Fibroblast of villous mesenchyme (primary cell): Measurements from ENCODE around the gene SLC24A2. TPM values are rescaled to one million over a fixed set of nuclear protein-coding genes. Genes with fewer than 3 reads are reported as not detected.

Experiments
- DNase-seq: peaks from one replicate; pipeline ENCODE4 v3.0.0-alpha.2; 2010; ENCODE audit warnings: low read depth
- H3K4me3 ChIP-seq: 2 replicates; pipeline ENCODE4 v1.5.1; 2011; ENCODE audit warnings: low read depth, mild to moderate bottlenecking, low read length
- total RNA-seq: library from RNA; depleted of rRNA; stranded (reverse); fragments of >200 nt; gene quantifications from 2 replicates; pipeline ENCODE4 v1.2.3, GENCODE V29; 2012
- TF ChIP-seq, protein P1 (sequence below): IDR thresholded peaks from 2 replicates; pipeline ENCODE4 v1.5.1; 2012; ENCODE audit warnings: low read depth, mild to moderate bottlenecking, low read length; ENCODE audit not compliant: insufficient read depth

SLC24A2 gene
- total RNA-seq, 1 donor, result not detected

DNA sequence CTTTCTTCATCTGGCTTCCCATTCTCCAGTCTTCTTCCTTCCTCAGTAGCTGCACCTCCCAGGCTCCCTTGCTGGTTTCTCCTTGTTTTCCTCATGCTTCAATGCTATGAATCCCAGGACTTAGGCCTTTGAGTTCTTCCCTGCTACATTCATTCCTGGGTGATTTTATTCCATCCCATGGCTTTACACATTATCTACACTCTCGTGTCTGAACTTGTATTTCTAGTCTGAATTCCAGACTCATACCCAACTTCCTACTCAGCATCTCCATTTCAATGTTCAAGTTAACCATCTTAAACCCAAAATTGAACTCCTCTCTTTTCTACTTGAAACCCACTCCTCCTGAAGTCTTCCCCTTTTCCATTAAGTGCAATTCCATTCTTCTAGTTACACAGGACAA, 20.0 kb downstream of the SLC24A2 start:
- no peak for DNase-seq
- TF ChIP-seq, protein P1, sequence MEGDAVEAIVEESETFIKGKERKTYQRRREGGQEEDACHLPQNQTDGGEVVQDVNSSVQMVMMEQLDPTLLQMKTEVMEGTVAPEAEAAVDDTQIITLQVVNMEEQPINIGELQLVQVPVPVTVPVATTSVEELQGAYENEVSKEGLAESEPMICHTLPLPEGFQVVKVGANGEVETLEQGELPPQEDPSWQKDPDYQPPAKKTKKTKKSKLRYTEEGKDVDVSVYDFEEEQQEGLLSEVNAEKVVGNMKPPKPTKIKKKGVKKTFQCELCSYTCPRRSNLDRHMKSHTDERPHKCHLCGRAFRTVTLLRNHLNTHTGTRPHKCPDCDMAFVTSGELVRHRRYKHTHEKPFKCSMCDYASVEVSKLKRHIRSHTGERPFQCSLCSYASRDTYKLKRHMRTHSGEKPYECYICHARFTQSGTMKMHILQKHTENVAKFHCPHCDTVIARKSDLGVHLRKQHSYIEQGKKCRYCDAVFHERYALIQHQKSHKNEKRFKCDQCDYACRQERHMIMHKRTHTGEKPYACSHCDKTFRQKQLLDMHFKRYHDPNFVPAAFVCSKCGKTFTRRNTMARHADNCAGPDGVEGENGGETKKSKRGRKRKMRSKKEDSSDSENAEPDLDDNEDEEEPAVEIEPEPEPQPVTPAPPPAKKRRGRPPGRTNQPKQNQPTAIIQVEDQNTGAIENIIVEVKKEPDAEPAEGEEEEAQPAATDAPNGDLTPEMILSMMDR, result no peak

DNA sequence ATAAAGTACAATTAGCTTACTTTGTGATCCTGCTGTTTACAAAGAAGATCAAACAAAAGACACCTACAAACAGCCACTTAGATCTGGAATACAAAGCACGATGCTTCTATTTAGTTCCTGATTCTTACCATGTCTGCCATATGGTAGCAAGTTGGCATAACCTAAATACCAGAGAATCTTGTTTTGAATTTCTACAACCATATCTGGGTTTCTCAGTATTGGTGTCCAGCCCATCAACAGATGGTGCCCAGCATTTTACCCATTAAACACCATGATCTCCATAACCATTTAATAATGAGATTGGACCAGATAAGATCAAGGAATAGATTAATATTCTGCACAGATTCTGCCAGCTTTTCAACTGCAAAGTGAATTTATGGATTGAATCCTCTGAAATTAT, 29.8 kb downstream of the SLC24A2 start:
- TF ChIP-seq, protein P1, result no peak
- no peak overlapping the region for H3K4me3 ChIP-seq
- no peak for DNase-seq

More for the DNA sequence above, 20.0 kb downstream of the SLC24A2 start:
- H3K4me3 ChIP-seq, result no peak overlapping the region

DNA sequence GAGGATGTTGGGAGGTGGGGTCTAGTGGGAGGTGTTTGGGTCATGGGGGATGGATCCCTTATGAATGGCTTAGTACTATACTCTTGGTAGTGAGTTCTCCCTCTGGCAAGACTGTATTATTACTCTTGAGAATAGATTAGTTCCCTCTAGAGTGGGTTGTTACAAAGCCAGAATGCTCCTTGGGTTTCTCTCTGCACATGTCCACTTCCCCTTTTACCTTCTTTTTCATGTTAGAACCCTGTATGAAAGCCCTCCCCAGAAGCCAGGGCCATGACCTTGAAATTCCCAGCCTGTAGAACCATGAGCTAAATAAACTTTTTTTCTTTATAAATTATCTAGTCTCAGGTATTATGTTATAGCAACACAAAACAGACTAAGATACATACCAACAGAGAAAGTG, 31.1 kb downstream of the SLC24A2 start:
- no peak for DNase-seq
- TF ChIP-seq, protein P1, result no peak
- no peak overlapping the region for H3K4me3 ChIP-seq

DNA sequence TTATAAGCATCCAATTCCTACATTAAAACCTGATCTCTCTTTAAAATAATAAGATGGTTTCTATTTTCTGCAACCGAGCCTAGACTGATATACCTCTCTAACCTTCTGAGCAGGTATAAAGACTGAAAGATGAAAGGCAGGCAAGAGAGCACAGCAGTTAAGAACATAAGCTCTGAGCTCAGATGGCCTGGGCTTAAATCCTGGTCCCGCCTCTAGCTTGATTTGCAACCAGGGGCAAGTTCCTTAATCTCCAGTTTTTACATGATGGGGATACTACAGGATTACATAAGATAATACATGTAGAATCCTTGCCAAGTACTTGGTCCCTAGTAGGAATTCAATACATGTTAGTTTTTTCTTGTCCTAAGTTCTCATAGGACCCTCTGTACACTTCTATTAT, 33.9 kb downstream of the SLC24A2 start:
- no peak overlapping the region for H3K4me3 ChIP-seq
- DNase-seq, result no peak
- TF ChIP-seq, protein P1, result no peak

DNA sequence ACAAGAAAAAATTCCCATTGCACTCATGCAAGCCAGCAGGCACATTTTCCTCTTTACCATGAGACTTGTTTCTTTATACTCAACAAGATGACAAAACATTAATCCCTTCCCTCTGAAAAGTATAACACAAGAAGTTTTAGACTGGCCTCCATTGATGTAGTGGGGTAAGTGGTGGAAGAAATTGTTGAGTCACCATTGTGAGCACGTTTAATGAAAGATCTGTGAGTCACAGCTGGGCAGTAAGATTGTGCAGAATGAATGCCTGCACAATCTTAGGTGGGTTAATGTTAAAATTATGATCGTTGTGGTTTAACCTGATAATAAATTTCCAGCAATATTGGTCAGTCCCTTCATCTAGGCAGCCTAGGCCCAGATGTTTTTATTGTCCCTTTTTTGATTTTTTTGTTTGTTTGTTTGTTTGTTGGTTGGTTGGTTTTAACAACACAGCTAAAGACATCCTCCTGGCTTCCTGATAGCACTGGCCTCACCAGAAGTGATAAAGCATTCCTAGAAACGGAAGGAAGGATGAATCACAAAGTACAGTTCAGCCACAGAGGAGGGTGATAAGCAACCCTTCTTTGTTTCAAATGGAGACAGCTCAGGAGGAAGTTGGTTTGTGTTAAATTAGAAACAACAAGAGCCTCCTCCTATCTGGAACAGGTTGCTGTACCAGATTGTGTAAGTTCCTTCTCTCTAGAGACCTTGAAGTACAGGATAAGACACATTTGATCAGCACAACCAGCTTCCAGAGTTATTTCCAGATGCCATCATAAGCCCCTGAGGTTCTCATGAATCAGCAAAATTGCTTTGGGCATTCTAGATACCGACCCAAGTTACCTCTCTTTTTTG, 40.3 kb downstream of the SLC24A2 start:
- DNase-seq, result peak; percentile 5
- TF ChIP-seq, protein P1, result no peak

DNA sequence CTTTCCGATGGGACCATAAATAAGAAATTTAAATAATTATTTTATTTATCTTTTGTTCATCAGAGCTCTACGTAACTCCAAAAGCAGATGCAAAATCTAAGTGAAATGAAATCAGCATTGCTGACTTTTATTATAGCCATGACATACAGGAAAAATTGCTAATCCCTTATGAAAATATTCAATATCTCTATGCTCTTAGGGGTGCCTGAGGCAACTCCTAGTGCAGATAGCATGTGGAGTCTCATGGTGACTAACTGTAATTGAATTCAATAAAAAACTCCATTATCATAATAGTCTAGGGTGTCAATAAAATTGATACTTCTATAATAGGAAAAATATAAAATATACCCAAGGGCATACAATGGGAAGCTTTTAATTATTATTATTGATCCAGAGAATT, 42.6 kb downstream of the SLC24A2 start:
- TF ChIP-seq, protein P1, result no peak
- DNase-seq, result no peak
- H3K4me3 ChIP-seq, result no peak overlapping the region

More for the DNA sequence above, 40.3 kb downstream of the SLC24A2 start:
- H3K4me3 ChIP-seq, result no peak overlapping the region
